Measurements from ENCODE around the gene BCL7B. TPM values are rescaled to one million over a fixed set of nuclear protein-coding genes. Genes with fewer than 3 reads are reported as not detected.
"Not testable (repeated sequence)": the region's sequence is repeated elsewhere in the genome, so short reads cannot be mapped to it uniquely, and the experiment has no call there.

BCL7B gene
- total RNA-seq, 1 donor from 2014 or later: 130 TPM

DNA sequence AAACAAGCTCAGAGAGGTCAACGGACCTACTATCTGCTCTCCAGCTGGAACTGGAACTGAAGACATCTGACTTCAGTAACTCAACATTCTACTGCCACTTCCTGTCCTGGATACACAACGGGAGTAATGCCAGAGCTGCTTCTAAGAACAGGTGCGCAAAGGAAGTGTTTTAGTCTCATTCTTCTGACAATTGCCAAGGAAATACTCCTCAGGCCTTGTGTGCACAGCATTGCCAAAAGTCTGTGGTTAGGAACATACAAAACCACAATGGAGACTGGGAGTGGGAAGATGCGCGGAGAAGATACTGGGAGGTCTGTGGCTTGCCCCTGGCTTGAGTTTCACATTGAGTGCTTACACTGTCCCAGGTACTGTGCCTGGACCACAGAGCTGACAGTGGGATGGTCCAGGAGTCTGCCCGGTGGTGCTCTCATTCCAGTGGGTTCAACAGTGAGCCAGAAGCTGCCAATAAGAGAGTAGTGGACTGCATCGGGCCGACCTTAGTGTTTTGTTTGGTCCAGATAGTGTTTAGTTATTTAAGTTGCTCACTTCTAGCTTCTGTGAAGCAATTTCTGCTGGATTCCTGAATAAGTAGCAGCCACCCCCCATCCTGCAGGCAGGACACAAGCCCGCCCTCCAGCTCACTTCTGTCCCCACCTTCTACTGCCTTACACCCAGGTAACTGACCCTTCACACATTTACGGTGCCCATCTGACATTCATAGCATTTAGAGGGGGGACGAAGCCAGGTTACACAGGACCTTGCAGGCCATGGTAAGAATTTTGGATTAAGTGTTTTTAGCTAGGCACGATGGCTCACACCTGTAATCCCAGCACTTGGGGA, 10.6 kb upstream of the BCL7B start:
- TF ChIP-seq, protein P1, sequence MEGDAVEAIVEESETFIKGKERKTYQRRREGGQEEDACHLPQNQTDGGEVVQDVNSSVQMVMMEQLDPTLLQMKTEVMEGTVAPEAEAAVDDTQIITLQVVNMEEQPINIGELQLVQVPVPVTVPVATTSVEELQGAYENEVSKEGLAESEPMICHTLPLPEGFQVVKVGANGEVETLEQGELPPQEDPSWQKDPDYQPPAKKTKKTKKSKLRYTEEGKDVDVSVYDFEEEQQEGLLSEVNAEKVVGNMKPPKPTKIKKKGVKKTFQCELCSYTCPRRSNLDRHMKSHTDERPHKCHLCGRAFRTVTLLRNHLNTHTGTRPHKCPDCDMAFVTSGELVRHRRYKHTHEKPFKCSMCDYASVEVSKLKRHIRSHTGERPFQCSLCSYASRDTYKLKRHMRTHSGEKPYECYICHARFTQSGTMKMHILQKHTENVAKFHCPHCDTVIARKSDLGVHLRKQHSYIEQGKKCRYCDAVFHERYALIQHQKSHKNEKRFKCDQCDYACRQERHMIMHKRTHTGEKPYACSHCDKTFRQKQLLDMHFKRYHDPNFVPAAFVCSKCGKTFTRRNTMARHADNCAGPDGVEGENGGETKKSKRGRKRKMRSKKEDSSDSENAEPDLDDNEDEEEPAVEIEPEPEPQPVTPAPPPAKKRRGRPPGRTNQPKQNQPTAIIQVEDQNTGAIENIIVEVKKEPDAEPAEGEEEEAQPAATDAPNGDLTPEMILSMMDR (IDR thresholded peaks at IDR 0.05): no peak
- Histone ChIP-seq H3K27ac (no peak overlapping the region), H3K9me3 (no peaks in the 10 kb centered on the region), H3K27me3 (no peaks in the 10 kb centered on the region), H3K4me1 (no peaks in the 10 kb centered on the region), H3K4me3 (no peak overlapping the region), H3K36me3 (peaks cover 32 to 39% of the 10 kb centered on the region in 2 donors)
- no peak for DNase-seq (ENCODE audit: low spot score in 2 of 2)
- intact Hi-C loops (cut with DNase I): no loop called here

DNA sequence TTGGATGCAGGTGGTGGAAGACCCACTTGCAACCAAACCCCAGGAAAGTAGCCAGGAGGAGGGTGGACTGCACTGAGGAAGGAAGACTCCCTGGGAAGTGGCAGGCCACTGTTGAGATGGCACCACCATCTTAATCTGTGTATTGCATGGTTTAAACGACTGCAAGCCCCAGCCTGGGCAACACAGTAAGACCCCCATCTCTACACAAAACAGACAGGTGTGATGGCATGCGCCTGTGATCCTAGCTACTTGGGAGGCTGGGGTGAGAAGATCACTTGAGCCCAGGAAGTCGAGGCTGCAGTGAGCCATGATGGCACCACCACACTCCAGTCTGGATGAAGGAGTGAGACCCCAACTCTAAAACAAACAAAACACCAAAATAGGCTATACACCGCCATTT, 9.7 kb upstream of the BCL7B start:
- no peak for DNase-seq (ENCODE audit: low spot score in 2 of 2)
- no peak overlapping the region for H3K27ac ChIP-seq
- peaks cover 22 to 30% of the 10 kb centered on the region in 2 donors for H3K36me3 ChIP-seq
- H3K4me1 ChIP-seq: no peaks in the 10 kb centered on the region
- no peaks in the 10 kb centered on the region for H3K27me3 ChIP-seq
- H3K9me3 ChIP-seq: no peaks in the 10 kb centered on the region
- H3K4me3 ChIP-seq: no peak overlapping the region
- TF ChIP-seq, protein P1 (IDR thresholded peaks at IDR 0.05): no peak
- intact Hi-C loops (cut with DNase I): no loop called here

DNA sequence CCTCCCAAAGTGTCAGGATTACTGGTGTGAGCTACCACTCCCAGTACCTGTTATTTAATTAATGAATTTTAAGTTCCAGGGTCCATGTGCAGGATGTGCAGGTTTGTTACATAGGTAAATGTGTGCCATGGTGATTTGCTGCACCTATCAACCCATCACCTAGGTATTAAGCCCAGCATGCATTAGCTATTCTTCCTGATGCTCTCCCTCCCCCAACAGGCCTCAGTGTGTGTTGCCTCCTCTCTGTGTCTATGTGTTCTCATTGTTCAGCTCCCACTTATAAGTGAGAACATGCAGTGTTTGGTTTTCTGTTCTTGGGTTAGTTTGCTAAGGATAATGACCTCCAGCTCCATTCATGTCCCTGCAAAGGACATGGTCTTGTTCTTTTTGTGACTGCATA, 8.9 kb upstream of the BCL7B start:
- DNase-seq (ENCODE audit: low spot score in 2 of 2); H3K4me1 ChIP-seq; intact Hi-C loops (cut with DNase I); H3K27ac ChIP-seq; H3K9me3 ChIP-seq; H3K27me3 ChIP-seq: not testable (repeated sequence)
- peaks cover 15 to 22% of the 10 kb centered on the region in 2 donors for H3K36me3 ChIP-seq
- H3K4me3 ChIP-seq: peak overlapping the region in 1 of 2 donors; percentile 16

DNA sequence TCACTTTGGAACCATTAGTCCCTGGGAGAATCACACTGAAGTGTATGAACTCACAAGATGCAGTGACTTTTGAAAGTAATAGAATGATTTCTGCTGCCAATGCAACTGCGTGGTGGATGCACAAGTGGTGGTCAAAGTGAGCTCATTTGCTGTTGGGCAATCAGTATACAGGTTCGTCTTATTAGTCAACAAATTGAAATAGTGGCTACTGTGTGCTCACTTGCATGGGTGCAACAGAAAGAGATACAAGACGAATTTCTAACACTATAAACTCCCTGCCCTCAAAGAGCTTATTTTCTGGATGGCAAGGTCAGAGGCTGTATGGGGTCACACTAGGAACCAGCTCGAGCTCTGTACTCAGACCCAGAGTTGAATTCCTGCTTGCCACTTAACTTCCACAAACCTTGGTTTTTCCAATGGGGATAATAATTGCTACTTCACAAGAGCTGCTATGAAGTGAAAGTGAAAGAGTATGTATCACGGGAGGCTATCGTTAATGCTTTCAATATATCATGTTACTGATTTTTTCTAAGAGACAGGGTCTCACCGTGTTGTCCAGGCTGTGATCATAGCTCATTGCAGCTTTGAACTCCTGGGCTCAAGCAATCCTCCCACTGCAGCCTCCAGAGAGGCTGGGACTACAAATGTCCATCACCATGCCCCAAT, 8.3 kb upstream of the BCL7B start:
- intact Hi-C loops (cut with DNase I): no loop called here
- no peaks in the 10 kb centered on the region for H3K9me3 ChIP-seq
- TF ChIP-seq, protein P1 (IDR thresholded peaks at IDR 0.05): no peak
- no peak overlapping the region for H3K27ac ChIP-seq
- H3K36me3 ChIP-seq: peaks cover 9 to 16% of the 10 kb centered on the region in 2 donors
- DNase-seq (ENCODE audit: low spot score in 2 of 2): no peak
- no peaks in the 10 kb centered on the region for H3K27me3 ChIP-seq
- H3K4me1 ChIP-seq: no peaks in the 10 kb centered on the region
- peak overlapping the region in 1 of 2 donors; percentile 16 for H3K4me3 ChIP-seq

DNA sequence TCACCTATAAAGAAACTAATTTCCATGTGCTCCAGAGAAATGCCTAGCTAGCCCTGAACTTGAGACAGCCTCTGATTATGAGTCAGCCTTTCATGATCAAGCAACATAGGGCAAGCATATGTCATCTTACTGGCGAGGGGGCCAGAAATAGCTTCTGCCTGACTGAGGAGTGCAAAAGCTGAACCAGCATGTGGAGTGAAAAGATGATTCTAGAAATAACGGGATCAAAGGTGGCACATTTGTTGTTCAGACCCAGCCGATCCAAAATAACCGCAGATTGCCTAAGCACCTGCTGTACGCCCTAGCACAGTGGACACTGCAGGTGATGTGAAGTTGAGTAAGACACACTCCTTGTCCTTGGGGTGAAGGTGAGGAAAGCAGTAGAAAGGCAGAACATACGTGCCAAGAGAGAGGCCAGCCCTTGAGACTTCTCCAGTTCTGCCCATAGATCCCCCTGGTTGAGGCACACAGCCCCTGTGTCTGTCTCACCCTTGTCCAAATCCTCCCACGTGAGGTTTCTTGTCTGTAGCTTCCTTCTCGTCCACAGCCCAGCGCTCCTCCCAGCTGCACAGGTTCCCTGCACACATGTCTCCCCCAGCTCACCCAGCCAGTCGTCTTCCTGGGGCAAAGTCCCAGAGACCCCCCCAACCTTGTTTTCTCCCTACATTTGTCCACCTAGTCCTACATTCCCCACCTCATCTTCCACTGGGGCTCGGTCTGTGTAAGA, 2.8 kb upstream of the BCL7B start:
- Histone ChIP-seq H3K9me3 (no peaks in the 10 kb centered on the region), H3K4me1 (peaks cover 3 to 10% of the 10 kb centered on the region in 2 donors), H3K36me3 (no peaks in the 10 kb centered on the region), H3K27ac (no peak overlapping the region), H3K4me3 (no peak overlapping the region), H3K27me3 (no peaks in the 10 kb centered on the region)
- TF ChIP-seq, protein P1 (IDR thresholded peaks at IDR 0.05): no peak
- intact Hi-C loops (cut with DNase I): no loop called here
- DNase-seq (ENCODE audit: low spot score in 2 of 2): no peak

DNA sequence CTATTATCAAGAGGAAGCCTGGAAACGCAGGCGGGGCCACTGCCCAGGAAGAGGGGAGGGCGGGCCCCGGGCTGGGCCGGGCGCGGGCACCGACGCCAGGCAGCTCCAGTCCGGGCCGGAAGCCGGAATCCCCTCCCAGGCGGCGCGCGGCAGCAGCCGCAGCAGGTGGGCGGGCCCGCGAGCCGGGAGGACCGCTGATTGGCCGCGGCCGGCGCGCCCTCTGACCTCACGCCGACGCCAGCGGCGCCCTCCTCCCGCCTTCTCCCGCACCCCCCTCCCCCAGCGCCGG, 438 bp downstream of the BCL7B start:
- Histone ChIP-seq H3K4me1 (peaks cover 3 to 10% of the 10 kb centered on the region in 2 donors), H3K36me3 (peaks cover 0 to 20% of the 10 kb centered on the region in 2 donors), H3K9me3 (no peaks in the 10 kb centered on the region), H3K27ac (peak overlapping the region; percentile 99 to 100), H3K27me3 (no peaks in the 10 kb centered on the region), H3K4me3 (peak overlapping the region; percentile 96 to 97)
- peak; percentile 82 to 97 for DNase-seq (ENCODE audit: low spot score in 2 of 2)
- intact Hi-C loops (cut with DNase I): loop anchor here (1.0 kb wide), 2 partner anchors 21 to 35 kb away; partner anchors contain the start of genes BAZ1B and TBL2
- TF ChIP-seq, protein P1 (IDR thresholded peaks at IDR 0.05): no peak

All from ascending aorta (tissue), 2 donors.